B cell (primary cell): ENCODE results near the gene NFIB. TPM values are rescaled to one million over a fixed set of nuclear protein-coding genes. Genes with fewer than 3 reads are reported as not detected.

Experiments used
- ATAC-seq: fragments of 200-7000 bp; cut with Tn5 transposase; one replicate; pipeline ENCODE4 v1.10.0; 2021; ENCODE audit warnings: low read depth, mild to moderate bottlenecking, moderate number of reproducible peaks, moderate library complexity
- CTCF ChIA-PET: fragments of 350-600 bp; sonication (Branson Sonifier 250); formaldehyde crosslinking; loops from one replicate; lab custom pipeline; 2021; ENCODE audit warnings: antibody characterized with exemption, inconsistent platforms; lab: Charles Lee
- POLR2A ChIA-PET: fragments of 350-600 bp; sonication (Branson Sonifier 250); formaldehyde crosslinking; loops from one replicate; lab custom pipeline; 2021; ENCODE audit warnings: antibody characterized with exemption; lab: Charles Lee
- DNase-seq: peaks from one replicate; pipeline ENCODE4 v3.0.0; 2013
- H2AFZ ChIP-seq: 2 replicates; pipeline ENCODE4 v1.6.1; 2012; ENCODE audit warnings: mild to moderate bottlenecking, low read depth, low read length; ENCODE audit not compliant: insufficient read depth, poor library complexity, severe bottlenecking
- H3K27ac ChIP-seq, 2 donors: 1 replicate in 1 of 2; 2 replicates in 1 of 2; pipeline ENCODE4 v1.5.1; 2012 to 2013; ENCODE audit warnings: low read length in 2 of 2, mild to moderate bottlenecking in 2 of 2, moderate library complexity in 1 of 2
- H3K27me3 ChIP-seq, 4 experiments: fragments of 200-600 bp in 1 of 4; sonication (generic) in 1 of 4; replicated peaks in 1 of 4; 1 replicate in 2 of 4; 2 replicates in 2 of 4; pipeline versions ENCODE4 v1.6.1 to v1.7.0; 2013 to 2016; ENCODE audit warnings: low read length in 3 of 4, mild to moderate bottlenecking in 2 of 4, mixed read lengths in 1 of 4, moderate library complexity in 1 of 4; ENCODE audit not compliant: insufficient read depth in 4 of 4, control insufficient read depth in 3 of 4; ENCODE audit errors: control extremely low read depth in 1 of 4
- H3K36me3 ChIP-seq, 2 experiments: replicated peaks in 1 of 2; 1 replicate in 1 of 2; 2 replicates in 1 of 2; pipeline versions ENCODE4 v1.6.1 to v1.7.1; 2013; ENCODE audit warnings: low read length in 1 of 2; ENCODE audit not compliant: insufficient read depth in 2 of 2, control insufficient read depth in 1 of 2; ENCODE audit errors: control extremely low read depth in 1 of 2, extremely low read depth in 1 of 2
- H3K4me1 ChIP-seq, 2 donors: fragments of 200-600 bp in 1 of 2; sonication (generic) in 1 of 2; 1 replicate in 1 of 2; 2 replicates in 1 of 2; pipeline versions ENCODE4 v1.5.1 to v1.6.1; 2013 to 2017; ENCODE audit warnings: low read length in 2 of 2; ENCODE audit not compliant: control insufficient read depth in 2 of 2, insufficient read depth in 2 of 2
- H3K4me2 ChIP-seq: replicated peaks from 2 replicates; pipeline ENCODE3; 2012; ENCODE audit warnings: mild to moderate bottlenecking, low read depth, low read length; ENCODE audit not compliant: poor library complexity, severe bottlenecking
- H3K4me3 ChIP-seq, 5 experiments: fragments of 200-600 bp in 1 of 5; sonication (generic) in 1 of 5; 1 replicate in 3 of 5; 2 replicates in 2 of 5; pipeline versions ENCODE4 v1.5.1 to v1.7.0; 2011 to 2016; ENCODE audit warnings: low read length in 4 of 5, mild to moderate bottlenecking in 4 of 5, low read depth in 2 of 5, control low read depth in 1 of 5, moderate library complexity in 1 of 5; ENCODE audit not compliant: insufficient read depth in 1 of 5; ENCODE audit errors: control extremely low read depth in 1 of 5, extremely low read depth in 1 of 5
- H3K79me2 ChIP-seq: fragments of 200-600 bp; sonication (generic); one replicate; pipeline ENCODE4 v1.6.0; 2016; ENCODE audit warnings: low read length; ENCODE audit not compliant: control insufficient read depth, insufficient read depth
- H3K9ac ChIP-seq: fragments of 200-600 bp; sonication (generic); 2 replicates; pipeline ENCODE4 v1.6.1; 2017; ENCODE audit warnings: mild to moderate bottlenecking, low read length, moderate library complexity
- H3K9me3 ChIP-seq, 3 donors: one replicate each; pipeline versions ENCODE4 v1.6.1 to v1.7.1; 2013; ENCODE audit warnings: low read length in 2 of 3; ENCODE audit not compliant: control insufficient read depth in 2 of 3, insufficient read depth in 1 of 3; ENCODE audit errors: control extremely low read depth in 1 of 3
- H4K20me1 ChIP-seq: 2 replicates; pipeline ENCODE4 v1.6.0; 2012; ENCODE audit warnings: mild to moderate bottlenecking, low read length; ENCODE audit not compliant: insufficient read depth, control insufficient read depth, poor library complexity, severe bottlenecking
- H3K27ac Mint-ChIP-seq: one replicate; pipeline ENCODE4 v1.8.0; 2021; ENCODE audit warnings: mixed read lengths
- H3K27me3 Mint-ChIP-seq: one replicate; pipeline ENCODE4 v1.8.0; 2021; ENCODE audit warnings: mixed read lengths
- H3K4me1 Mint-ChIP-seq: one replicate; pipeline ENCODE4 v1.8.0; 2021; ENCODE audit warnings: mixed read lengths
- H3K4me3 Mint-ChIP-seq: one replicate; pipeline ENCODE4 v1.8.0; 2021; ENCODE audit warnings: mixed read lengths
- H3K9me3 Mint-ChIP-seq: one replicate; pipeline ENCODE4 v1.8.0; 2022; ENCODE audit warnings: mixed read lengths; ENCODE audit not compliant: insufficient read depth
- CTCF ChIP-seq: fragments of 200-600 bp; IDR thresholded peaks from one replicate; pipeline ENCODE4 v1.8.0; 2022; ENCODE audit warnings: antibody characterized with exemption, mild to moderate bottlenecking
- EZH2 ChIP-seq: IDR thresholded peaks from 2 replicates; pipeline ENCODE4 v1.6.1; 2012; ENCODE audit warnings: borderline replicate concordance, low read depth, mild to moderate bottlenecking, moderate library complexity, low read length; ENCODE audit not compliant: insufficient read depth, poor library complexity, severe bottlenecking
- WGBS: methylation state at CpG from one replicate; pipeline ENCODE4 v1.1.5; 2013; ENCODE audit warnings: missing lambda C conversion rate; ENCODE audit not compliant: insufficient coverage; 5-methylcytosine and 5-hydroxymethylcytosine counted together
- intact Hi-C: fragments of 100-400 bp; cut with micrococcal nuclease; formaldehyde crosslinking; loops from one replicate; pipeline ENCODE4 v1.10.0; 2022
- polyA plus RNA-seq: library from polyadenylated mRNA; depleted of rRNA; stranded (reverse); fragments of >200 nt; gene quantifications from 2 replicates; pipeline ENCODE4 v1.2.3, GENCODE V29; 2012
- total RNA-seq, 2 donors: library from RNA; stranded (reverse); fragments of 120-200 nt in 1 of 2; gene quantifications; 1 replicate in 1 of 2; 2 replicates in 1 of 2; pipeline versions ENCODE4 v1.2.3 to v1.2.4, GENCODE V29; 2013 to 2022

Gene NFIB
- total and polyA plus RNA-seq, 2 donors (not counting 1 experiment from before 2014, with no cell fraction given) = not detected

GRCh38 chr9:14318934-14319580 lies 5.1 kb upstream of the NFIB start:
- Mint-ChIP-seq H3K4me3 (no peak overlapping the region), H3K27me3 (peaks cover 51% of the 10 kb centered on the region), H3K4me1 (peaks cover 25% of the 10 kb centered on the region), H3K27ac (no peak overlapping the region), H3K9me3 (no peaks in the 10 kb centered on the region)
- no peak overlapping the region for H3K27ac ChIP-seq
- 49% methylated on average over 2 of the region's 4 CpGs for WGBS
- no peak for DNase-seq
- H3K4me3 ChIP-seq = no peak overlapping the region
- H2AFZ ChIP-seq = no peak overlapping the region
- H3K27me3 ChIP-seq = peaks cover 0 to 29% (median 23%) of the 10 kb centered on the region in 4 experiments
- H3K4me1 ChIP-seq = peaks cover 20 to 21% of the 10 kb centered on the region in 2 donors
- ChIA-PET POLR2A (no interaction called here), CTCF (no interaction called here)
- no peaks in the 10 kb centered on the region for H3K79me2 ChIP-seq
- TF ChIP-seq CTCF (no peak), EZH2 (no peak)
- intact Hi-C loops = no loop called here
- no peak for ATAC-seq
- no peak overlapping the region for H3K4me2 ChIP-seq
- peaks cover 0 to 15% (median 0%) of the 10 kb centered on the region in 3 donors for H3K9me3 ChIP-seq
- no peak overlapping the region for H3K9ac ChIP-seq
- H4K20me1 ChIP-seq = no peaks in the 10 kb centered on the region
- no peaks in the 10 kb centered on the region for H3K36me3 ChIP-seq

- intact Hi-C loops = no loop called here
- Histone ChIP-seq H3K4me2 (no peak overlapping the region), H3K9me3 (peaks cover 0 to 19% (median 0%) of the 10 kb centered on the region in 3 donors), H3K4me1 (peaks cover 24 to 25% of the 10 kb centered on the region in 2 donors), H3K27me3 (peaks cover 0 to 33% (median 25%) of the 10 kb centered on the region in 4 experiments), H2AFZ (no peak overlapping the region), H4K20me1 (no peaks in the 10 kb centered on the region), H3K36me3 (no peaks in the 10 kb centered on the region), H3K9ac (no peak overlapping the region), H3K79me2 (no peaks in the 10 kb centered on the region), H3K4me3 (no peak overlapping the region), H3K27ac (no peak overlapping the region)
- POLR2A ChIA-PET = no interaction called here
- no peak for DNase-seq
- Mint-ChIP-seq H3K27me3 (peaks cover 54% of the 10 kb centered on the region), H3K9me3 (no peaks in the 10 kb centered on the region), H3K4me1 (peaks cover 29% of the 10 kb centered on the region), H3K4me3 (no peak overlapping the region), H3K27ac (no peak overlapping the region)
- TF ChIP-seq CTCF = no peak
- no peak for TF ChIP-seq EZH2
- no peak for ATAC-seq
- no CpG with 5 or more reads among the region's 2 CpGs for whole genome bisulfite sequencing
- CTCF ChIA-PET = no interaction called here
Measured at GRCh38 chr9:14318361-14318760, 4.4 kb upstream of the NFIB start.
